ENCODE results near the gene PDIA5. TPM values are rescaled to one million over a fixed set of nuclear protein-coding genes. Genes with fewer than 3 reads are reported as not detected.

PDIA5 gene
- total and polyA plus RNA-seq, 11 donors = 3.3 to 16.3 (median 6.4) TPM

DNA sequence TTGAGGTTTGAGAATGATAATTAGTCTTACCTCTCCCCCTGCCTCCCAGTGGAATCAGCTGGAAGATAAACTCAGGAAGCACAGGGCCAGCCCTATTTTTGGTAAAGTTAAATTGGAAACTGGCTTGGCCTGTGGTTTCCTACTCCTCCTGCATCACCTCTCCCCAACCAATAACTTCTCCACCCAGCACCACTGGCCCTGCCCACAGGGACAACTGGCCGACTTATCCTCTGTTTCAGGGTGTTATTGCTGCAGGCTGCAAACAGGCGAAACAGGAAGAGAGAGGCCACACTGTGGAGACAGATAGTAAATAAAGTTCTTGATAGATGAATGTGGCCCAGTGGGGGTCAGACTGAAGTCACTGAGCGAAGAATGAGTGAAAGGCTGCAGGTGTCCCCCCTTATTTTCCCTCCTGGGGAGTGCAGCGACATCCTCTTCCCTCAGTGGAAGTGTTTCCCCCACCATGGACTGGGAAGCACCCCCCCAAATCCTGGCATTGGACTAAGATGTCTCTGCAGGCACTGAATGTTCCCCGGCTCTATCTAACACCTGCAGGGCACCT is 47.1 kb downstream of the PDIA5 start:
- intact Hi-C loops (cut with DNase I) = no loop called here
- 58 to 64% (median 62%) methylated on average over 5 of the region's 5 CpGs for WGBS, 4 donors
- H3K27ac ChIP-seq = peak overlapping the region in 3 of 12 donors; percentile 0 to 48 (median 30)
- TF ChIP-seq, protein P1, sequence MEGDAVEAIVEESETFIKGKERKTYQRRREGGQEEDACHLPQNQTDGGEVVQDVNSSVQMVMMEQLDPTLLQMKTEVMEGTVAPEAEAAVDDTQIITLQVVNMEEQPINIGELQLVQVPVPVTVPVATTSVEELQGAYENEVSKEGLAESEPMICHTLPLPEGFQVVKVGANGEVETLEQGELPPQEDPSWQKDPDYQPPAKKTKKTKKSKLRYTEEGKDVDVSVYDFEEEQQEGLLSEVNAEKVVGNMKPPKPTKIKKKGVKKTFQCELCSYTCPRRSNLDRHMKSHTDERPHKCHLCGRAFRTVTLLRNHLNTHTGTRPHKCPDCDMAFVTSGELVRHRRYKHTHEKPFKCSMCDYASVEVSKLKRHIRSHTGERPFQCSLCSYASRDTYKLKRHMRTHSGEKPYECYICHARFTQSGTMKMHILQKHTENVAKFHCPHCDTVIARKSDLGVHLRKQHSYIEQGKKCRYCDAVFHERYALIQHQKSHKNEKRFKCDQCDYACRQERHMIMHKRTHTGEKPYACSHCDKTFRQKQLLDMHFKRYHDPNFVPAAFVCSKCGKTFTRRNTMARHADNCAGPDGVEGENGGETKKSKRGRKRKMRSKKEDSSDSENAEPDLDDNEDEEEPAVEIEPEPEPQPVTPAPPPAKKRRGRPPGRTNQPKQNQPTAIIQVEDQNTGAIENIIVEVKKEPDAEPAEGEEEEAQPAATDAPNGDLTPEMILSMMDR (IDR thresholded peaks at IDR 0.05) = no peak
- no peak for TF ChIP-seq POLR2A (IDR thresholded peaks at IDR 0.05)
- H3K4me1 ChIP-seq = peaks cover 0 to 16% (median 9%) of the 10 kb centered on the region in 12 donors
- DNase-seq (no peak), ATAC-seq (peak; percentile 49 to 76 (median 55))
- H3K9me3 ChIP-seq = no peaks in the 10 kb centered on the region
- H3K27me3 ChIP-seq = no peaks in the 10 kb centered on the region
- H3K36me3 ChIP-seq = peaks cover 0 to 55% (median 32%) of the 10 kb centered on the region in 9 donors
- H3K4me3 ChIP-seq = no peak overlapping the region

DNA sequence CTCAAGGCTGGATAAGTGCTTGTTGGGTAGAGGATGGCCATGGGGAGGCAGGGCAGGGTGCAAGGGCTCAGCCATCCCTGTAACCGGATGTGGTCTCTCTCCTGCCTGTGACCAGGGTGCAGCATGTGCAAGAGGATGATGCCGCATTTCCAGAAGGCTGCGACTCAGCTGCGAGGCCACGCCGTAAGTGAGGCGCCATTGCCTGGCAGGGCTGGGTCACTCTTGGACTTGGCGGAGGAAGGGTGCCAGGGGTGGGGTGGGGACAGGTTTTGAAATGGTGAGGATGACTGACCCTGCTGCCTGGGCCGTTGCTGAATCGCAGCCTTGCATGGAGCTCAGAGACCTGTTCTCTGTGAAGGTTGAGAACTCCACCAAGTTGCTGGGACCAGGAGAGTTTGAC is 49.3 kb downstream of the PDIA5 start:
- TF ChIP-seq, protein P1 (IDR thresholded peaks at IDR 0.05) = no peak
- H3K4me3 ChIP-seq = no peak overlapping the region
- WGBS, 4 donors = 96 to 99% (median 97%) methylated on average over 10 of the region's 10 CpGs
- DNase-seq (no peak), ATAC-seq (no peak)
- no peaks in the 10 kb centered on the region for H3K27me3 ChIP-seq
- no peaks in the 10 kb centered on the region for H3K9me3 ChIP-seq
- peaks cover 0 to 16% (median 9%) of the 10 kb centered on the region in 12 donors for H3K4me1 ChIP-seq
- no peak overlapping the region for H3K27ac ChIP-seq
- intact Hi-C loops (cut with DNase I) = loop anchor here in 1 of 10 donors (2.0 kb wide), 1 partner anchor 19 kb away; no protein-coding TSS in a partner anchor
- H3K36me3 ChIP-seq = peaks cover 0 to 53% (median 30%) of the 10 kb centered on the region in 9 donors

DNA sequence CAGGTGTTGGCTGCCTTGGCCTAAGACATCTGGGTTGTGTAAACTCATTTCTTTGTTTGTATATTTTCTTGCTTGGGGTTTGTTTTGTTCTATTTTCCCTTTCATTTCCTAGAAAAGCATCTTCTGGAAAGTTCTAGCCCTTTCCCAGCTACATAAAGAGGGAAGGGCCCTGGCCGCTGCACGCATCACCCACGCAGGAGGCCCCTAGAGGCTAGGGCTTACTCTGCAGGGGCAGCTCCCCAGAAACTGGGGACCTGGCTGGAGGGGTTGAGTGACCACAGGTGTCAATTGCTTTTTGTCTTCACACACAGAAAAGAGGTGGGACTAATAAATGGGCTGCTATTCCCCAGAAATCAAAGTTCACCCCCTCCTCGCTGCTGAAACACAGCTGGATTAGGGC is 52.6 kb downstream of the PDIA5 start:
- TF ChIP-seq POLR2A (IDR thresholded peaks at IDR 0.05) = no peak
- TF ChIP-seq, protein P1 (IDR thresholded peaks at IDR 0.05) = no peak
- ATAC-seq = peak in 1 of 4 donors; percentile 68
- no peaks in the 10 kb centered on the region for H3K9me3 ChIP-seq
- H3K27ac ChIP-seq = no peak overlapping the region
- peaks cover 0 to 2% (median 0%) of the 10 kb centered on the region in 12 donors for H3K4me1 ChIP-seq
- DNase-seq = no peak
- peaks cover 0 to 66% (median 41%) of the 10 kb centered on the region in 9 donors for H3K36me3 ChIP-seq
- intact Hi-C loops (cut with DNase I) = no loop called here
- WGBS, 4 donors = 83 to 96% (median 94%) methylated on average over 4 of the region's 4 CpGs
- H3K4me3 ChIP-seq = no peak overlapping the region
- no peaks in the 10 kb centered on the region for H3K27me3 ChIP-seq

DNA sequence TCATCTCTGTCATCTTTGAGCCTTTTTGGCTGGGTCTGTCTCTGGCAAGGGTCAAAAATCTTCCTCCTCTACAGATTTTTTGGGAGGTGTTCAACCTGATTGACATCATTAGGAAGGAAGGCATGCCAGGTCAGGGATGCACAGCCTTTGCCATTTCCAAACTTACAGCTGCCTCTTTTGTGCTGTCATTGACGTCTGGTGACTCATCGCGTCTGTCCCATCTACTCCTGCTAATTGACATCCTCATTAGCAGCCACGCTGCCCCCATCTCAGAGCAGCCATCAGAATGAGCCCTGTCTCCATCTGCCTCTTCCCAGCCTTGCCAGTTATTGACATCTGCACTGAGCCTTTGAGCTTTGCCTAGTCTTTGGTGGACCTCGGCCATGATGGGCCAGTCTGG is 53.0 kb downstream of the PDIA5 start:
- TF ChIP-seq, protein P1 (IDR thresholded peaks at IDR 0.05) = no peak
- TF ChIP-seq POLR2A (IDR thresholded peaks at IDR 0.05) = no peak
- Histone ChIP-seq H3K27me3 (no peaks in the 10 kb centered on the region), H3K4me3 (no peak overlapping the region), H3K9me3 (no peaks in the 10 kb centered on the region), H3K4me1 (no peaks in the 10 kb centered on the region), H3K27ac (no peak overlapping the region), H3K36me3 (peaks cover 0 to 70% (median 45%) of the 10 kb centered on the region in 9 donors)
- no peak for DNase-seq
- WGBS, 4 donors = 87 to 92% (median 89%) methylated on average over 5 of the region's 5 CpGs
- ATAC-seq = peak in 1 of 4 donors; percentile 52
- intact Hi-C loops (cut with DNase I) = no loop called here

All from heart left ventricle (tissue), 16 donors.